ENCODE data around the gene C10orf105. TPM values are rescaled to one million over a fixed set of nuclear protein-coding genes. Genes with fewer than 3 reads are reported as not detected.

Gene C10orf105
- total and polyA plus RNA-seq, 2 of the 13 experiments (the other 11 are each of a cell fraction or from before 2014, with no cell fraction given), result not detected

- no peak for TF ChIP-seq ZBTB39 (CRISPR knock-in tag; IDR thresholded peaks at IDR 0.05)
Observed at GRCh38 chr10:71720288-71720687, 710 bp upstream of the C10orf105 start (continued).

GRCh38 chr10:71719042-71719441 is 536 bp downstream of the C10orf105 start:
- intact Hi-C loops (cut with micrococcal nuclease; ENCODE audit: unreplicated experiment), result no loop called here
- no peak overlapping the region for H3K9ac ChIP-seq (ENCODE audit: insufficient read depth, low read depth, low read length)
- ATAC-seq (no peak; the same call in 1 of the 3 replicates), DNase-seq (ENCODE audit: low spot score) (no peak), FAIRE-seq (no peak)
- no peaks in the 10 kb centered on the region for H3K36me3 ChIP-seq (replicated peaks in 1 of 2; ENCODE audit: control insufficient read depth in 1 of 2, insufficient read depth in 2 of 2, low read length in 2 of 2)
- H3K79me2 ChIP-seq (ENCODE audit: insufficient read depth, low read length), result no peaks in the 10 kb centered on the region
- H3K4me1 ChIP-seq (ENCODE audit: insufficient read depth, low read length), result peaks cover 2% of the 10 kb centered on the region; the same call in 1 of the 2 replicates
- no peak overlapping the region for H3K4me2 ChIP-seq (ENCODE audit: low read depth, low read length)
- WGBS (ENCODE audit: low lambda C conversion rate), result 31% methylated on average over 5 of the region's 7 CpGs
- H2AFZ ChIP-seq (ENCODE audit: low read length), result no peak overlapping the region
- in situ Hi-C loops (cut with HindIII; ENCODE audit: extremely low pct_ligation_motif_present, low pct_unique_long_range_greater_than_20kb), result no loop called here
- no peaks in the 10 kb centered on the region for H4K20me1 ChIP-seq (ENCODE audit: insufficient read depth, low read length)
- H3K27ac ChIP-seq (ENCODE audit: extremely low read length, insufficient read depth, low read length), result no peak overlapping the region
- ChIA-PET POLR2A (no interaction called here), CTCF (ENCODE audit: low intra/inter-chr PET ratio, low total read pairs) (no interaction called here)
- H3K9me3 ChIP-seq (ENCODE audit: low read length), result no peaks in the 10 kb centered on the region
- no peak overlapping the region for H3K4me3 ChIP-seq (replicated peaks in 1 of 3; ENCODE audit: insufficient read depth in 1 of 3, low read depth in 2 of 3, low read length in 3 of 3)
- no TSS peak for BruUV-seq (replicated peaks)
- H3K27me3 ChIP-seq (ENCODE audit: control insufficient read depth in 1 of 2, insufficient read depth in 2 of 2, low read length in 2 of 2), result peaks cover 8 to 61% of the 10 kb centered on the region in 2 experiments; a peak in 4 of 5 replicates
- TF ChIP-seq ZFP36L1 (CRISPR knock-in tag; IDR thresholded peaks at IDR 0.05) (no peak), ZNF326 (CRISPR knock-in tag; IDR thresholded peaks at IDR 0.05; ENCODE audit: borderline replicate concordance) (no peak), XRCC5 (optimal IDR thresholded peaks at IDR 0.05; ENCODE audit: low read length) (no peak), SMAD1 (CRISPR knock-in tag; IDR thresholded peaks at IDR 0.05; ENCODE audit: borderline replicate concordance, low read depth) (no peak), DPF2 (CRISPR knock-in tag; IDR thresholded peaks at IDR 0.05; ENCODE audit: borderline replicate concordance, low read depth) (no peak), ATF1 (CRISPR knock-in tag; IDR thresholded peaks at IDR 0.05) (no peak), KLF12 (CRISPR knock-in tag; IDR thresholded peaks at IDR 0.05; ENCODE audit: borderline replicate concordance) (no peak), HOXA5 (CRISPR knock-in tag; IDR thresholded peaks at IDR 0.05) (no peak), FOXA3 (CRISPR knock-in tag; IDR thresholded peaks at IDR 0.05) (no peak), PHF8 (CRISPR knock-in tag; IDR thresholded peaks at IDR 0.05) (no peak), IRX3 (CRISPR knock-in tag; IDR thresholded peaks at IDR 0.05; ENCODE audit: borderline replicate concordance, low read depth) (no peak), ZNF20 (CRISPR knock-in tag; IDR thresholded peaks at IDR 0.05) (no peak), NFE2L1 (CRISPR knock-in tag; IDR thresholded peaks at IDR 0.05; ENCODE audit: borderline replicate concordance) (no peak), TCF12 (IDR thresholded peaks at IDR 0.05) (no peak), TCF12 (CRISPR knock-in tag; IDR thresholded peaks at IDR 0.05) (no peak), NR3C1 (CRISPR knock-in tag; IDR thresholded peaks at IDR 0.05) (no peak), ZNF839 (CRISPR knock-in tag; IDR thresholded peaks at IDR 0.05; ENCODE audit: borderline replicate concordance) (no peak)
- TF ChIP-seq, protein P1, sequence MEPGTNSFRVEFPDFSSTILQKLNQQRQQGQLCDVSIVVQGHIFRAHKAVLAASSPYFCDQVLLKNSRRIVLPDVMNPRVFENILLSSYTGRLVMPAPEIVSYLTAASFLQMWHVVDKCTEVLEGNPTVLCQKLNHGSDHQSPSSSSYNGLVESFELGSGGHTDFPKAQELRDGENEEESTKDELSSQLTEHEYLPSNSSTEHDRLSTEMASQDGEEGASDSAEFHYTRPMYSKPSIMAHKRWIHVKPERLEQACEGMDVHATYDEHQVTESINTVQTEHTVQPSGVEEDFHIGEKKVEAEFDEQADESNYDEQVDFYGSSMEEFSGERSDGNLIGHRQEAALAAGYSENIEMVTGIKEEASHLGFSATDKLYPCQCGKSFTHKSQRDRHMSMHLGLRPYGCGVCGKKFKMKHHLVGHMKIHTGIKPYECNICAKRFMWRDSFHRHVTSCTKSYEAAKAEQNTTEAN (CRISPR knock-in tag; conservative IDR thresholded peaks at IDR 0.05), result no peak
- TF ChIP-seq, protein P2, sequence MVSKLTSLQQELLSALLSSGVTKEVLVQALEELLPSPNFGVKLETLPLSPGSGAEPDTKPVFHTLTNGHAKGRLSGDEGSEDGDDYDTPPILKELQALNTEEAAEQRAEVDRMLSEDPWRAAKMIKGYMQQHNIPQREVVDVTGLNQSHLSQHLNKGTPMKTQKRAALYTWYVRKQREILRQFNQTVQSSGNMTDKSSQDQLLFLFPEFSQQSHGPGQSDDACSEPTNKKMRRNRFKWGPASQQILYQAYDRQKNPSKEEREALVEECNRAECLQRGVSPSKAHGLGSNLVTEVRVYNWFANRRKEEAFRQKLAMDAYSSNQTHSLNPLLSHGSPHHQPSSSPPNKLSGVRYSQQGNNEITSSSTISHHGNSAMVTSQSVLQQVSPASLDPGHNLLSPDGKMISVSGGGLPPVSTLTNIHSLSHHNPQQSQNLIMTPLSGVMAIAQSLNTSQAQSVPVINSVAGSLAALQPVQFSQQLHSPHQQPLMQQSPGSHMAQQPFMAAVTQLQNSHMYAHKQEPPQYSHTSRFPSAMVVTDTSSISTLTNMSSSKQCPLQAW (CRISPR knock-in tag; IDR thresholded peaks at IDR 0.05), result no peak
